COLO668 (cell line): ENCODE data around the gene KLF11.
A peak's percentile ranks its signal among the peaks of the same experiment; 100 is the strongest.
"Not testable (repeated sequence)": the region's sequence is repeated elsewhere in the genome, so short reads cannot be mapped to it uniquely, and the experiment has no call there.

Experiments used
- DNase-seq: peaks from one replicate; lab custom pipeline; 2025; ENCODE audit not compliant: unreplicated experiment; lab: John Stamatoyannopoulos, UW

Gene KLF11

GRCh38 chr2:10083046-10083445, 39.7 kb downstream of the KLF11 start:
- no peak for DNase-seq

GRCh38 chr2:10083692-10084211, 40.4 kb downstream of the KLF11 start:
- DNase-seq, result peak; percentile 36

- DNase-seq, result no peak
Measured at GRCh38 chr2:10084223-10084865, 41.0 kb downstream of the KLF11 start.

GRCh38 chr2:10085043-10085667, 41.8 kb downstream of the KLF11 start:
- no peak for DNase-seq

- no peak for DNase-seq
Measured at GRCh38 chr2:10085668-10086059, 42.3 kb downstream of the KLF11 start.

GRCh38 chr2:10086950-10087349, 43.6 kb downstream of the KLF11 start:
- DNase-seq, result no peak

- DNase-seq, result no peak
Measured at GRCh38 chr2:10087360-10087759, 44.0 kb downstream of the KLF11 start.

- DNase-seq, result no peak
Measured at GRCh38 chr2:10089565-10090190, 46.3 kb downstream of the KLF11 start.

GRCh38 chr2:10091182-10091888, 48.0 kb downstream of the KLF11 start:
- DNase-seq, result no peak

GRCh38 chr2:10091889-10092244, 48.5 kb downstream of the KLF11 start:
- not testable (repeated sequence) for DNase-seq

- no peak for DNase-seq
Measured at GRCh38 chr2:10094271-10094814, 51.0 kb downstream of the KLF11 start.

- DNase-seq, result no peak
Measured at GRCh38 chr2:10095175-10095574, 51.8 kb downstream of the KLF11 start.

GRCh38 chr2:10096641-10097040, 53.3 kb downstream of the KLF11 start:
- DNase-seq, result no peak

- peak; percentile 72 for DNase-seq
Measured at GRCh38 chr2:10097352-10098148, 54.2 kb downstream of the KLF11 start.

GRCh38 chr2:10101491-10101890, 58.1 kb downstream of the KLF11 start:
- no peak for DNase-seq

GRCh38 chr2:10103179-10103578, 59.8 kb downstream of the KLF11 start:
- no peak for DNase-seq
